ENCODE data around the gene UBAP1L. TPM values are rescaled to one million over a fixed set of nuclear protein-coding genes. Genes with fewer than 3 reads are reported as not detected.
"Not testable (repeated sequence)": the region's sequence is repeated elsewhere in the genome, so short reads cannot be mapped to it uniquely, and the experiment has no call there.

Gene UBAP1L
- total RNA-seq, 2 experiments from 2014 or later = 3.3 to 4.7 TPM

GRCh38 chr15:65095747-65096104, 19.3 kb downstream of the UBAP1L start:
- Mint-ChIP-seq H3K36me3 (no peaks in the 10 kb centered on the region), H3K9me3 (ENCODE audit: low read depth) (no peaks in the 10 kb centered on the region), H3K27me3 (no peaks in the 10 kb centered on the region), H3K4me3 (no peak overlapping the region), H3K4me1 (no peaks in the 10 kb centered on the region), H3K27ac (no peak overlapping the region)
- ATAC-seq (no peak), DNase-seq (no peak)
- CTCF ChIA-PET = no interaction called here

- no peak for ATAC-seq
Observed at GRCh38 chr15:65095011-65095746, 19.8 kb downstream of the UBAP1L start.

GRCh38 chr15:65094294-65094995, 20.6 kb downstream of the UBAP1L start:
- no peaks in the 10 kb centered on the region for H3K9me3 Mint-ChIP-seq (ENCODE audit: low read depth)
- no peaks in the 10 kb centered on the region for H3K36me3 Mint-ChIP-seq
- H3K4me1 Mint-ChIP-seq = no peaks in the 10 kb centered on the region
- DNase-seq (no peak), ATAC-seq (no peak)
- CTCF ChIA-PET = no interaction called here
- no peaks in the 10 kb centered on the region for H3K27me3 Mint-ChIP-seq
- no peak overlapping the region for H3K27ac Mint-ChIP-seq
- no peak overlapping the region for H3K4me3 Mint-ChIP-seq

More at GRCh38 chr15:65095011-65095746, 19.8 kb downstream of the UBAP1L start:
- Mint-ChIP-seq H3K4me3 (no peak overlapping the region), H3K27ac (no peak overlapping the region), H3K36me3 (no peaks in the 10 kb centered on the region), H3K9me3 (ENCODE audit: low read depth) (no peaks in the 10 kb centered on the region), H3K27me3 (no peaks in the 10 kb centered on the region), H3K4me1 (no peaks in the 10 kb centered on the region)
- DNase-seq = no peak
- CTCF ChIA-PET = no interaction called here

GRCh38 chr15:65093793-65094170, 21.2 kb downstream of the UBAP1L start:
- DNase-seq; H3K27me3 Mint-ChIP-seq; H3K9me3 Mint-ChIP-seq (ENCODE audit: low read depth); H3K27ac Mint-ChIP-seq; H3K4me1 Mint-ChIP-seq; CTCF ChIA-PET; H3K4me3 Mint-ChIP-seq; ATAC-seq; H3K36me3 Mint-ChIP-seq: not testable (repeated sequence)

- Mint-ChIP-seq H3K27ac (no peak overlapping the region), H3K27me3 (no peaks in the 10 kb centered on the region), H3K9me3 (ENCODE audit: low read depth) (no peaks in the 10 kb centered on the region), H3K4me3 (no peak overlapping the region), H3K36me3 (no peaks in the 10 kb centered on the region), H3K4me1 (no peaks in the 10 kb centered on the region)
- DNase-seq = no peak
- CTCF ChIA-PET = interaction anchor here (1.4 kb wide), 1 partner anchor 8 kb away, joined by 5 read pairs; no protein-coding TSS in a partner anchor
- ATAC-seq = no peak
Observed at GRCh38 chr15:65092911-65093792, 21.8 kb downstream of the UBAP1L start.

GRCh38 chr15:65091946-65092770, 22.8 kb downstream of the UBAP1L start:
- no peak for ATAC-seq
- no peak overlapping the region for H3K27ac Mint-ChIP-seq
- CTCF ChIA-PET = interaction anchor here (1.4 kb wide), 1 partner anchor 9 kb away, joined by 5 read pairs; no protein-coding TSS in a partner anchor

GRCh38 chr15:65089206-65089824, 25.7 kb downstream of the UBAP1L start:
- H3K4me3 Mint-ChIP-seq = no peak overlapping the region
- DNase-seq = no peak
- no peaks in the 10 kb centered on the region for H3K9me3 Mint-ChIP-seq (ENCODE audit: low read depth)
- ATAC-seq = no peak
- peaks cover 10% of the 10 kb centered on the region for H3K4me1 Mint-ChIP-seq
- no peak overlapping the region for H3K27ac Mint-ChIP-seq
- H3K36me3 Mint-ChIP-seq = no peaks in the 10 kb centered on the region
- CTCF ChIA-PET = interaction anchor here (0.7 to 1.5 kb wide), 2 partner anchors 12 to 311 kb away, joined by 3 read pairs; no protein-coding TSS in a partner anchor
- peaks cover 2% of the 10 kb centered on the region for H3K27me3 Mint-ChIP-seq

More at GRCh38 chr15:65091946-65092770, 22.8 kb downstream of the UBAP1L start:
- no peak for DNase-seq
- H3K27me3 Mint-ChIP-seq = no peaks in the 10 kb centered on the region
- no peaks in the 10 kb centered on the region for H3K4me1 Mint-ChIP-seq
- no peaks in the 10 kb centered on the region for H3K36me3 Mint-ChIP-seq
- no peak overlapping the region for H3K4me3 Mint-ChIP-seq
- no peaks in the 10 kb centered on the region for H3K9me3 Mint-ChIP-seq (ENCODE audit: low read depth)

- CTCF ChIA-PET = interaction anchor here (1.5 kb wide), 1 partner anchor 13 kb away, joined by 3 read pairs; no protein-coding TSS in a partner anchor
- Mint-ChIP-seq H3K9me3 (ENCODE audit: low read depth) (no peaks in the 10 kb centered on the region), H3K4me1 (peaks cover 10% of the 10 kb centered on the region), H3K27ac (no peak overlapping the region), H3K36me3 (no peaks in the 10 kb centered on the region), H3K4me3 (no peak overlapping the region), H3K27me3 (peaks cover 9% of the 10 kb centered on the region)
- ATAC-seq (no peak), DNase-seq (no peak)
Observed at GRCh38 chr15:65088643-65089021, 26.4 kb downstream of the UBAP1L start.

GRCh38 chr15:65087873-65088642, 26.9 kb downstream of the UBAP1L start:
- DNase-seq (no peak), ATAC-seq (no peak)
- CTCF ChIA-PET = no interaction called here
- no peaks in the 10 kb centered on the region for H3K9me3 Mint-ChIP-seq (ENCODE audit: low read depth)
- H3K27me3 Mint-ChIP-seq = peaks cover 11% of the 10 kb centered on the region
- H3K4me1 Mint-ChIP-seq = peaks cover 10% of the 10 kb centered on the region
- no peak overlapping the region for H3K27ac Mint-ChIP-seq
- H3K4me3 Mint-ChIP-seq = no peak overlapping the region
- H3K36me3 Mint-ChIP-seq = no peaks in the 10 kb centered on the region

GRCh38 chr15:65087411-65087810, 27.6 kb downstream of the UBAP1L start:
- ATAC-seq (no peak), DNase-seq (no peak)
- H3K27ac Mint-ChIP-seq = no peak overlapping the region
- H3K4me3 Mint-ChIP-seq = no peak overlapping the region
- no peaks in the 10 kb centered on the region for H3K36me3 Mint-ChIP-seq
- no peaks in the 10 kb centered on the region for H3K9me3 Mint-ChIP-seq (ENCODE audit: low read depth)
- peaks cover 17% of the 10 kb centered on the region for H3K27me3 Mint-ChIP-seq
- CTCF ChIA-PET = interaction anchor here (1.4 to 1.5 kb wide), 2 partner anchors 27 to 33 kb away, joined by 3 to 4 read pairs; partner anchors contain the start of gene UBAP1L
- peaks cover 16% of the 10 kb centered on the region for H3K4me1 Mint-ChIP-seq

- H3K4me1 Mint-ChIP-seq = peaks cover 19% of the 10 kb centered on the region
- DNase-seq = no peak
- H3K4me3 Mint-ChIP-seq = no peak overlapping the region
- peaks cover 23% of the 10 kb centered on the region for H3K27me3 Mint-ChIP-seq
- ATAC-seq = no peak
- no peaks in the 10 kb centered on the region for H3K9me3 Mint-ChIP-seq (ENCODE audit: low read depth)
- no peaks in the 10 kb centered on the region for H3K36me3 Mint-ChIP-seq
- CTCF ChIA-PET = interaction anchor here (1.0 to 1.5 kb wide), 3 partner anchors 28 to 39 kb away, joined by 3 to 4 read pairs (median 3); partner anchors contain the start of gene UBAP1L
- no peak overlapping the region for H3K27ac Mint-ChIP-seq
Observed at GRCh38 chr15:65086680-65087111, 28.3 kb downstream of the UBAP1L start.

Measured in activated CD8-positive, alpha-beta memory T cell treated with anti-CD3 and anti-CD28 coated beads, Interleukin-2, amount 10 ng/mL, durations not matched to agents 7 days and 5 days (primary cell).